Measurements from ENCODE around the gene SULT1A2. TPM values are rescaled to one million over a fixed set of nuclear protein-coding genes. Genes with fewer than 3 reads are reported as not detected.
"Not testable (repeated sequence)": the region's sequence is repeated elsewhere in the genome, so short reads cannot be mapped to it uniquely, and the experiment has no call there.

Gene SULT1A2
- total and polyA plus RNA-seq, 2 donors = 0.21 to 1.3 TPM

DNA sequence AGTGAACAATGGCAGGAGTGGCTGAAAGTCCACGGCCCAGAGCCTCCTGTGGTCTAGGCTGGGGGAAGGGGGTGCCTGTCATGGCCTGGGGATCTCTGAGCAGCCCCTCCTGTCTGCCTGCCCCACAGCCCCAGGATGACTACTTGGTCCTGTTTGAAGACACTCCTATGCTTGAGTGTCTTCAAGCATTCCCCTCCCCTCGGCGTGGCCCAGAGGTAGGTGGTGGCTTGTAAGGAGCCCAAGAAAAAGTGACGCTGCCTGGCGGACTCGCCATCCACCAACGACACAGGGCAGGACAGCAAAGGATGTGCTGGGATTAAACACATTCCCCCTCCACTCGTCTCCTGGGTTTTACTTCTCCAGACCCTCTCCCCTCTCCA is 7.3 kb upstream of the SULT1A2 start:
- DNase-seq (ENCODE audit: extremely low spot score) = no peak
- Histone ChIP-seq H3K4me1 (ENCODE audit: insufficient read depth) (no peaks in the 10 kb centered on the region), H3K27ac (ENCODE audit: low read depth) (no peak overlapping the region), H3K36me3 (ENCODE audit: insufficient read depth) (no peaks in the 10 kb centered on the region), H3K4me3 (ENCODE audit: low read depth, low read length) (no peak overlapping the region)
- WGBS = 72% methylated on average over 8 of the region's 8 CpGs

DNA sequence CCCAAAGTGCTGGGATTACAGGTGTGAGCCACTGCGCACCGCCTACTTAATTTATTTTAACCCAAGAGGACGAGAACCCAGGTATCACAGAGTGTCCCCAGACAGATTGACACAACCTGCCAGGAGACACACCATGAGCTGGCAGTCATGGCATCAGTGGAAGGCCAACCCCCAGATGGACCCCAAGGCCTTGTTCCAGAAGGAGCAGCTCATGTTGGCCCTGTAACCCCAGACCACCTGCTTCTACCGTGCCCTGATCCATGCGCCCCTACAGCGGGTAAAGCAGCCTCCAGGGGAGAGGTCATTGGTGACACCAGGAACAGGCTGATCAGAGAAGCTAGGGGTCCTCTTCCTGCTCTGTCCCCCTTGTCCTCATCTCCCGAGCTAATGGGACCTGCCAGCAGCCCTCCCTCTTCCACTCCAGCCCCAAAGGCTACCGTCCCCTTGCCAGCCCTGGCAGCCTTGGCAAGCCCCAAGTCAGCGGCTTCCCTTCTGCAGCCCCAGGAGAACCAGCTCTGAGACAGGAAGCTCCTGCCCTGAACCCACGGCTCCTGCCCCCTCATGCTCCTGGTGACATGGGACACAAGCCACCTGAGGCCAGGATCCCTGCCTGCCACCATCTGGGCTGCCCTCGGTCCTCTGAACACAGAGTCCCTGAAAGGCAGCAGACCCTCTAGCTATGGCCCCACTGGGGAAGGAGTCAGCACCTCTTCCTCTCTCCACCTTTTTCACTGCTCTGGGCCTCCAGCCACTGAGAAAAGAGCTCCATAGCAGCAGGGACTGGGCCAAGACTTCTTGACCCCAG is 6.7 kb upstream of the SULT1A2 start:
- Histone ChIP-seq H3K36me3 (ENCODE audit: insufficient read depth) (no peaks in the 10 kb centered on the region), H3K4me3 (ENCODE audit: low read depth, low read length) (no peak overlapping the region), H3K27ac (ENCODE audit: low read depth) (no peak overlapping the region), H3K4me1 (ENCODE audit: insufficient read depth) (no peaks in the 10 kb centered on the region)
- 79% methylated on average over 11 of the region's 11 CpGs for WGBS
- DNase-seq (ENCODE audit: extremely low spot score) = no peak

DNA sequence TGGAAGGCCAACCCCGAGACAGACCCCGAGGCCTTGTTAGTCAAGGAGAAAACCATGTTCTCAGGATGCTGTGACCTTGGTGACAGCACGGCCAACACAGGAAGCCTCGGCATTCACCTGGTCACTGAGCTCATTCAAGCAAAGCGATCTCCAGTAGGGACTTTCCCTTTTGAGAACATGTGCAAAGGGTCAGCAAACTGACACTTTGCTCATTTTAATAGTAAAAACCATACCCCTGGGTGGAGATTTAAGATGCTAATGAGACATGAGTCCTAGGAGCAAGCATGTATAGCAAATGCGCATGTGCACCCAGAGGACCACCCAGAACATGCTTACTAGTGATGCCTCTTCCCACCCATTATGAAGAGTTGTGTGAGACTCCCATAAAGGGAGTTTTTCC is 5.7 kb upstream of the SULT1A2 start:
- Histone ChIP-seq H3K36me3 (ENCODE audit: insufficient read depth) (no peaks in the 10 kb centered on the region), H3K4me1 (ENCODE audit: insufficient read depth) (no peaks in the 10 kb centered on the region), H3K27ac (ENCODE audit: low read depth) (no peak overlapping the region), H3K4me3 (ENCODE audit: low read depth, low read length) (no peak overlapping the region)
- DNase-seq (ENCODE audit: extremely low spot score) = no peak
- WGBS = 83% methylated on average over 5 of the region's 6 CpGs

DNA sequence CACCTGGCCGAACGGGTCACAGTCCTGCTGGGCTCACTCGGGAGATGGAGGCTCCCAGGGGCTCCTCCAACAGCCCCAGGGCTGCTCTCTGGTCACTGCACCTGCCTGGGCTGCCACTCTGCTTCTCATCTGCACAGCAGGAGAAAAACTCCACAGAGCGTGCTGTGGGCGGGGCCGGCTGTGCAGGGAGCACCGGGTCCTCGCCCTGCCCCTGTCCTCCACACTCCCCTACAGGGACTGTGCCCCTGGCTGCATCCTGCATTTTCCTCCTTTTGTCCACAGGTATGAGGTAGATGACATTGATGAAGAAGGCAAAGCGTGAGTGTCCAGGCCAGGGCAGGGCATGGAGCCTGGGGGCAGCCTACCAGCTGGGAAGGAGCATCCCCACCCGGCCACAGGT is 5.2 kb upstream of the SULT1A2 start:
- H3K4me1 ChIP-seq (ENCODE audit: insufficient read depth); H3K4me3 ChIP-seq (ENCODE audit: low read depth, low read length); DNase-seq (ENCODE audit: extremely low spot score); H3K36me3 ChIP-seq (ENCODE audit: insufficient read depth); H3K27ac ChIP-seq (ENCODE audit: low read depth): not testable (repeated sequence)
- 77% methylated on average over 5 of the region's 10 CpGs for WGBS

- WGBS = 92% methylated on average over 11 of the region's 13 CpGs
- H3K36me3 ChIP-seq (ENCODE audit: insufficient read depth); H3K4me3 ChIP-seq (ENCODE audit: low read depth, low read length); H3K4me1 ChIP-seq (ENCODE audit: insufficient read depth); H3K27ac ChIP-seq (ENCODE audit: low read depth); DNase-seq (ENCODE audit: extremely low spot score): not testable (repeated sequence)
Observed at GRCh38 chr16:28601589-28601988, 4.7 kb upstream of the SULT1A2 start.

DNA sequence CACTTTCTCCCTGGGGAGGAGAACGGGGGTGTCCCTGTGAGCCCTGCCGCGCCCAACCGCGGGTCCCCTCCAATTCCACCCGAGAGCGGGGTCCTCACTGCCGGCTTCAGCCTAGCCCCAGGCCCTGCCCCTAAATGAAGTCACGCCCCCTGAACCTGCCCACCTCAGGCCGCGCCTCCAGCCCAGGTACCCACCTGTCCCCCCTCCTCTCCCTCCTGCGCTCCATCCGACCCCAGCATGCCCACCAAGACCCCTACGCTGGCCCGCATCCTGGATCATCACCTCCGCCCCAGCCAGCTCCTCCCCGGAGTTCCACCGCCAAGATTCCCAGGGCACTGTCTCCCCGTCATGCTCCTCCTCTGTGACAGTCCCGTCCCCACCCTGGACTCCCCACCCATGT is 4.1 kb upstream of the SULT1A2 start:
- not testable (repeated sequence) for H3K4me1 ChIP-seq (ENCODE audit: insufficient read depth); H3K27ac ChIP-seq (ENCODE audit: low read depth); H3K36me3 ChIP-seq (ENCODE audit: insufficient read depth); DNase-seq (ENCODE audit: extremely low spot score); H3K4me3 ChIP-seq (ENCODE audit: low read depth, low read length)
- WGBS = 26% methylated on average over 12 of the region's 20 CpGs

DNA sequence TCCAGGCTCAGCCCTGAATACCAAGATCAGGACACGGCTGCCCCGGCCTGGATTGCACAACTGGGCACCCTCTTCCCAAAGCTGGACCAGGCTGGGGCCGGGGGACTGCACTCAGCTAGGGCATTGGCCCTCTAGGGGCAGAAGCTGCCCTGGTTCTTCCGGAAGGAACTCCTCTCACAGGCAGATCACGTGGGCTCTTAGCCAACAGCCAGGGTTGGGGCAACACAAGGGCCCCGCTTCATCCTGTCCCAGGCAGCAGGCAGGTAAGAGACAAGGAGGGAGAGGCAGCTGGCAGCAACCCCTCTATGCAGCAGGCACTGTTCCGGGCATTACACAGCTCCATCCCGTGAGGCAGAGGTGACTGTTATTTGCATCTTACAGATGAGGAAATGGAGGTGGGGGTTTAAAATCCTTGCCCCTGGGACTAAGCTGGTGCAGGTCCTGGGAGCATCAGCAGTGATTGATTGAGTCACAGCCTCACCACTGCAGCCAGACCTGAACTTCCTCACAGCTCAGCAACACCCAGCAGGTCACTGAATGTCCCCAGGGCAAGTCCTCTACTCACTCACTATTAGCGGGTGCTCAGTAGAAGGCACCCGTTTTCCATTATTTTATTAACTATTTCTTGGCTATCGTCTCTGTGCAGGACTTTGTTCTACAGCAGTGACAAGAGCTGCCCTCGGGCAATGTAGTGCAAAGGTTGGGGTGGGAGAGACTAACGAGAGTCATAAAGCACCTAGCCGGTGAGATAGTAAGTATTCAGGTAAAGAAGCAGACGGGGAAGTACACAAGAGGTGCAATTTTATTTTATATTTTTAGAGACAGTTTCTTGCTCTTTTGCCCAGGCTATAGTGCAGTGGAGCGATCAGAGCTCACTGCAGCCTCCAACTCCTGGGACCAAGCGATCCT is 2.8 kb upstream of the SULT1A2 start:
- DNase-seq (ENCODE audit: extremely low spot score); H3K27ac ChIP-seq (ENCODE audit: low read depth): not testable (repeated sequence)
- no CpG with 5 or more reads among the region's 17 CpGs for WGBS

GRCh38 chr16:28597692-28598261 is 927 bp upstream of the SULT1A2 start:
- no peak overlapping the region for H3K4me3 ChIP-seq (ENCODE audit: low read depth, low read length)
- no peaks in the 10 kb centered on the region for H3K4me1 ChIP-seq (ENCODE audit: insufficient read depth)
- DNase-seq (ENCODE audit: extremely low spot score) = no peak
- H3K36me3 ChIP-seq (ENCODE audit: insufficient read depth) = no peaks in the 10 kb centered on the region
- no peak overlapping the region for H3K27ac ChIP-seq (ENCODE audit: low read depth)
- 73% methylated on average over 9 of the region's 9 CpGs for whole genome bisulfite sequencing

More for the DNA sequence above, 2.8 kb upstream of the SULT1A2 start:
- H3K4me3 ChIP-seq (ENCODE audit: low read depth, low read length); H3K4me1 ChIP-seq (ENCODE audit: insufficient read depth); H3K36me3 ChIP-seq (ENCODE audit: insufficient read depth): not testable (repeated sequence)

GRCh38 chr16:28596115-28596630 is 677 bp downstream of the SULT1A2 start:
- no peak for DNase-seq (ENCODE audit: extremely low spot score)
- H3K4me3 ChIP-seq (ENCODE audit: low read depth, low read length) = no peak overlapping the region
- no peaks in the 10 kb centered on the region for H3K4me1 ChIP-seq (ENCODE audit: insufficient read depth)
- H3K36me3 ChIP-seq (ENCODE audit: insufficient read depth) = no peaks in the 10 kb centered on the region
- H3K27ac ChIP-seq (ENCODE audit: low read depth) = no peak overlapping the region
- 78% methylated on average over 8 of the region's 8 CpGs for WGBS

GRCh38 chr16:28595451-28595850 is 1.4 kb downstream of the SULT1A2 start:
- DNase-seq (ENCODE audit: extremely low spot score); H3K36me3 ChIP-seq (ENCODE audit: insufficient read depth); H3K27ac ChIP-seq (ENCODE audit: low read depth); H3K4me1 ChIP-seq (ENCODE audit: insufficient read depth); H3K4me3 ChIP-seq (ENCODE audit: low read depth, low read length): not testable (repeated sequence)
- 94% methylated on average over 6 of the region's 6 CpGs for WGBS

- Histone ChIP-seq H3K27ac (ENCODE audit: low read depth) (no peak overlapping the region), H3K4me3 (ENCODE audit: low read depth, low read length) (no peak overlapping the region), H3K4me1 (ENCODE audit: insufficient read depth) (no peaks in the 10 kb centered on the region), H3K36me3 (ENCODE audit: insufficient read depth) (peaks cover 8% of the 10 kb centered on the region)
- DNase-seq (ENCODE audit: extremely low spot score) = no peak
- WGBS = 87% methylated on average over 13 of the region's 13 CpGs
Observed at GRCh38 chr16:28592979-28593553, 3.8 kb downstream of the SULT1A2 start.

DNA sequence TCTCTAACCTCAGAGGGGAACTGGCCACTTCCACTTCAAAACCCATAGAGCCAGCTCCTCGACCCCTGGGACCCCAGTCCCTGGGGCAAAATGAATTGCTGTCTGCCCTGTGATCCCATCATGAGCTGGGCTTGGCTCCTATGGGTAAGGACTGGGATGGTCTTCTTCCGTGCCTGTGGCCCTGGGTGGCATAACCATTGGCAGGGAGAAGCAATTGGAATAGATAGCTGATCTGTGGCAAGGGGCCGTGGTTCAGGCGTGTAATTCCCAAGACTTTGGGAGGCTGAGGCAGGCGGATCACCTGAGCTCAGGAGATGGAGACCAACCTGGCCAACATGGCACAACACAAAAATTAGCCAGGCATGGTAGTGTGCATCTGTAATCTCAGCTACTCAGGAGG is 4.3 kb downstream of the SULT1A2 start:
- Histone ChIP-seq H3K4me3 (ENCODE audit: low read depth, low read length) (no peak overlapping the region), H3K36me3 (ENCODE audit: insufficient read depth) (peaks cover 8% of the 10 kb centered on the region)
- 93% methylated on average over 5 of the region's 5 CpGs for WGBS

GRCh38 chr16:28591355-28591754 is 5.5 kb downstream of the SULT1A2 start:
- Histone ChIP-seq H3K4me1 (ENCODE audit: insufficient read depth) (no peaks in the 10 kb centered on the region), H3K36me3 (ENCODE audit: insufficient read depth) (peaks cover 8% of the 10 kb centered on the region), H3K27ac (ENCODE audit: low read depth) (no peak overlapping the region), H3K4me3 (ENCODE audit: low read depth, low read length) (no peak overlapping the region)
- no peak for DNase-seq (ENCODE audit: extremely low spot score)
- WGBS = 81% methylated on average over 6 of the region's 6 CpGs

More for the DNA sequence above, 4.3 kb downstream of the SULT1A2 start:
- Histone ChIP-seq H3K27ac (ENCODE audit: low read depth) (no peak overlapping the region), H3K4me1 (ENCODE audit: insufficient read depth) (no peaks in the 10 kb centered on the region)
- no peak for DNase-seq (ENCODE audit: extremely low spot score)

Measured in urinary bladder (tissue), 4 donors.